T-helper 1 cell (primary cell): ENCODE measurements around the gene GAB2.

Experiments
- DNase-seq, 5 donors: peaks; one replicate each; pipeline ENCODE4 v3.0.0-alpha.2; 2012 to 2020

GAB2 gene

DNA sequence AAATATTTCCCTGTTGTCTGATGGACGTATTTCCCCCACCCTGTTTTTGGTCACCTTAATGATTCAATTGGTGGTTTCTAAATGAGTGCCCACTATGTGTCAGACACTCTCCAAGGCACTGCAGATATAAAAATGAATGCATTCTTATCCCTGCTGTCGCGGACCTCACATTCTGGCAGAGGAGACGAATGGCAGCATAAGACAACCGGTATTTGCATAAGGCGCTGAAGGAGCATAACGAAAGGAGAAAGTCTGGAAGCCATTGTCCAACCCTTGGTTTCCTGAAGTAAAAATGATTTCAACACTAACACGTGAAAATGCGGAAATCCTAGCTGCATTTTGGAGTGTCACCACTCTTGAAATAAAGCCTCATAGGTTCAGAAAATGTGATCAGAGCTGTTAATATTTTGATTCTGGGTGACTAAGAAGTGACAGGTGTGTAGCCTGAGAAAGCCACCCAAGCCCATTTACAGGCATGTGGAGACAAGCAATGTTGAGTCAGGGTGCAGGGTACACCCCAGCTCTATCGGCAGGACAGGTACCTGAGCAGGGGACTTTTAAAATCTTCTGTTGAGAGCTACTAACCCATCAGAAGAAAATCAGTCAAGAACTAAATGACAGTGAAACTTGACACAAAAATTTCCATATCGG is 10.1 kb upstream of the GAB2 start:
- peak in 1 of 5 donors; percentile 25 for DNase-seq

DNA sequence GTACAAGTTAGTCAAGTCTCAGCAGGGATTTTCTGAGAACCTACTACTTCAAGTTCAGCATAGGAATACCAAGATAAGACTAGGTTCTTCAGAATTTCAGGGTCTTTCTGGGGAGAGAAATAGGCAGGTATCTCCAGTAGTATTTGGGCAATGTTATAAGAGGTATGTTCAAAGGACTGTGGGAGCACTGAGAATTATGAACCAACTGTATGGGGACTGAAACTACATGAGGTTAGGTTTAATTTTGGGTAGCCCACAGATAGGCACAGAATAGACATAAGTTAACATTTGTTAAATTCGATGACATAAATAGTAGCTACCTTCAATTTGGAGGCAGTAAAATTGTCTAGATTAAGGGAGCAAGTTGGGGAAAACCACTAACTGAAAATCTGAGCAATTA is 9.2 kb upstream of the GAB2 start:
- DNase-seq, result no peak

DNA sequence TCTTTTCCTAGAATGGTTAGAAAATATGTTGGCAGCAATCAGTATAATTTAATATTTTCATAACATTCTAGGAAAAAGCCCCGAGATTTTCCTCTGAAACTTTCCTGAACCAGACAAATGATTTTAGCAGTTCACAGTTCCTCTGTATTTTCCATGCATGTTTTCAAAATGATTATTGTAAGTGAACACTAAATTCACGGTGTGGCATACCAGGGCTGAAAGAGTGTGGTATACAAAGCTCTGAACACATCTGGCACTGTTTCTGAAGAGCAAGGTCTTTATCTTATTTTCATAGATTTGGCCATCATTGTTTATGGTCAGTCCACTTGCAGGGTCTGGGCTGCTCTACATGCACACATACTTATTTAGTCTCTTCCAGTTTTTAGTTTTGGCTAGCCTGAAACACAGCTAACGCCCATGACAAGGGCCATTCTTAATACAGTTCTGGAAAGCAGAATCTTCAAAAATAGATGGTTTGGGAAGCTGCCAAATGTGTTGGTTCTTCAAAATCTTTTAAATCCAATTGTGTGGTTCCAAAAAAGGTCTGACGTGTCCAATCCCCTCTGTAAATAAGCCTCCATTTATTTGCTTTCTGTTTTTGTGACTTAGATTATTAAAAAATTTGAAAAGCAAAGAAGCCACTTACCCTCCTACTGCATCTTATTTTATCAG is 7.9 kb upstream of the GAB2 start:
- DNase-seq, result no peak

DNA sequence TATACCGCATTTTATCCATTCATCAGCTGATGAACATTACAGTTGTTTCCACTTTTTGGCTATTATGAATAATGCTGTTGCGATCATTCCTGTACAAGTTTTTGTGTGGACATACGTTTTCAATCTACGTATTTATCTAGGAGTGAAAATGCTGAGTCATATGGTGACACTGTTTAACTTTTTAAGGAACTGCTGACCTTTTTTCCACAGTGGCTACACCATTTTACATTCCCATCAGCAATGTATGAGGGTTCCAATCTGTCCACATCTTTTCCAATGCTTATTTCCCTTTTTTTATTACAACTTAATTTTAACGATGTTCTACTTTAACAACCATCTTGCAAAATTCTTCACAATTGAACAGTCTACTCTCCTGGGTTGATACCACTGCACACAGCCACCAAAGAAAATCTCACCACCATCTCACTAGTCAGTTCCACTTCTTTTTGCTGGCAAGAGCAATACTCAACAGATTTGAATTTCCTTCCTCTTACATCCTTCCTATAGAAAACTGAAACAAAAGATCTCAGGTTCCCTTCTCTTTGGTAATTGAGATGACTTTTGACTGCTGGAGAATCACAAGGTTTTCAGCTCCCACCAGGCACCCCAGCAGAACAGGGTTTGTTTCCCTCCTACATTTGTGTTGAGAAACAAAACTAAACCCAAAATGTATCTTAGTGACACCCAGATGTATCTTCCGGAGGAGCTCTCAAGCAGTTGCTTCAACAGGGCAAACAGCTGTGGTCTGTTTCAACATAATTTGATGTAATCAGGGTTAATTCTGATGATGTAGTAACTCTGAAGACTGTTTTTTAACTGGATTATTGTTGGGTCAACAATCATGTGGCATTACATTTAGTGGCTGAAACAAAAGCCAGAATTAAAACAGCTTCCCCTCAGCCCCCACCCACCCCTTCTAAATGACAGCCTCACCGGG is 7.0 kb upstream of the GAB2 start:
- DNase-seq, result peak in 1 of 5 donors; percentile 62

DNA sequence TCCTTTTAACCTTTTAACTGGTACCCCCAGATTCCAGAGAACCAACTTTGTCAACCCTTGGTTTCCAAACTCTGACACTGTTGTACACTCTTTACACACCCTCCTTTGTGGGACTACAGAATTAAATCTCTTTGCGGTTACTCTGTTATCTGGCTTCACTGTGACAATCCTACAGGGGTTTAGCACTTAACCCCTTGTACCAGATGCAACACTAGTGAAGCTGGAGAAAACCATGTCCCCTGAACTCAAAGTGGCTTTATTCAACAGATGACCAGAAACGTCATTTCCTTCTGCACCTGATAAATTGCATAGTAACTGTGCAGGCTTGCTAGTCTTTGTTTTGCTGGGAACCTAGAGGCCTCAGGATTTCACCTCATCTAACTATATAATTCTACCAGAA is 5.6 kb upstream of the GAB2 start:
- DNase-seq, result no peak

DNA sequence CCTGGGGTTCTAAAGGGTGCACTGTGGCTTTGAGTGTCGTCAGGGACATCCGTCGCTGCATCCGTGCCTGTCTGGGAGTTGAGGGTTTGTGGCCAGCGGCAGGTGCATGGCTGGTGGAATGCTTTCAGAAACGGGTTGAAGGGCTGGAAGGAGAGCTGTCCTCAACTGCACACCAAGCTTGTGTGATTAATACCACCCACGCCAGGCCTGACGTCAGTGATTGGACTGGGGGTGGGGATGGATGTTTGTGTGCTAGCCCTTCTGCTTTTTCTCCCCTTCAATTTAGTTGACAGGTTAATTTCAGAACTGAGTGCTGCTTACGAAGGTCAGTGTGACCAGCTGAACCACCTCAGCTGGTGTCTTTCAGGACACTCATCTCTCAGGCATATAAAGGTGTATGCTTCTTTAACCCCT is 3.2 kb upstream of the GAB2 start:
- peak in 1 of 5 donors; percentile 51 for DNase-seq

DNA sequence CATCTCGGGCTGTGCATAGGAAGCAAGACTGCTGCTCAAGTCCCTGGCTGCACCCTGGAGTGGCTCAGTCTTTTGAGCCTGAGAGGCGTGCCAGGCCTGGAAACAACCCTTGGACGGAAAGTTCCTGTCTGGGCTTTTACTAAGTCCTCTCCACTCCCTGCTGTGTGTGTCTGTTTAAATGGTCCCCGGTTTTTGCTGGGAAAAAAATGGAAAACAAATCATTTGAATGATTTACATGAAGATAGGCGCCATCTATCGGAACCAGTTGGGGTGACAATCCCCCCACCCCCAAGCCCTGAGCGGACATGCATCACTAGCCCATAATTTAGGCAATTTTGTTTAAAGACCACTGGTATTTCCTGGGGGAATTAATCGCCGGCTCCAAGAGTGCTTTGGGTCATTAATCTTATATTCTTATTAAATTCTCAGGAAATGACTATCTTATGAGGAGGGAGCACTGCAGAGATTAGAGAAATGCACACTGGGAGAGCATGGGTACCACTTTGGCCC is 2.7 kb upstream of the GAB2 start:
- peak in 3 of 5 donors; percentile 20 to 54 (median 45) for DNase-seq

DNA sequence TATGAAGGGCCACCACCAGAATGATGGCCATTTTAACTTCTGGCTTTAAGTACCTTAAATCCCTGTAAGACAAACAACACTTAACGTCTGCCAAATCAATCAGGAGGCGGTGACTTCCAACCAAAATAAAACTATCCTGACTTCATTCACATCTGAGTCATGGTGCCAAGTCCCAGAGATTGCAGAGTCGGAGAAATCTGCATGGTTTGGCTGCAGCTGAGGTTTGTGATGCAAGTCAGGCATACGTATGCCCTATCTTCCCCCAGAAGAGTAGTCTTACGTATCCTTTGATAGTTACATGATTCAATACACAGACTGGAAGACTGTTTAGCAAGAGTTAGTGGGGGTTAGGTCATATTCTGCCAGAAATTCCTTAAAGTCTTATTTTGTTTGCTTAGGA is 1.7 kb upstream of the GAB2 start:
- no peak for DNase-seq

DNA sequence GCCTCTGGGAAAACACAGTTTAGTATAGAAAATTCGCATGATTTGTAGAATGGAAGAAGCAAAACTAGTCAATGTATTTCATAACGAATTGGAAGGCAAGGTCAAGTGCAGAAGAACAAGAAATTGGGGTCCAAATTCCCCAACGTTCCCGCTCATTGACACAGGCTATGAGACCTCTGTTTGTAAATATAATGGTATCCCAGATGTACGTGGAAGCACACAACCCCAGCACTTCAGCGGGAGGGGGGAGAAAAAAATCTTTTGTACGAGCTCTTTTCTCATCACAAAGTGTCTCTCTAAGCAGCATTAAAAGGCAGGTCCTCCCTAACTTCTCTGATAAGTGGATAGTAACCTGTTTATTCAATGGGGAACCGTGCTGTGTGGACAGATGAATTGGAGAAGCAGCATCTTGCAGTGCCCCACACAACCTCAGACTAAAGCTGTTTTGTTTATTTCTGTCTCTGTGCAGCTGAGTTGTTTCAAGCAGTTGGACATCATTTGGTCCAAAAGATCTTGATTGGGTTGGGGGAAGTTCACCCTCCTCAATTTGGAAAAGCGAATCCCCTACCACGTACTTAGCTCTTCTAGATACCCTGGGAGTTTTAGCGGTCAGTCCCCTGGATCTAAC is 1.1 kb upstream of the GAB2 start:
- no peak for DNase-seq

DNA sequence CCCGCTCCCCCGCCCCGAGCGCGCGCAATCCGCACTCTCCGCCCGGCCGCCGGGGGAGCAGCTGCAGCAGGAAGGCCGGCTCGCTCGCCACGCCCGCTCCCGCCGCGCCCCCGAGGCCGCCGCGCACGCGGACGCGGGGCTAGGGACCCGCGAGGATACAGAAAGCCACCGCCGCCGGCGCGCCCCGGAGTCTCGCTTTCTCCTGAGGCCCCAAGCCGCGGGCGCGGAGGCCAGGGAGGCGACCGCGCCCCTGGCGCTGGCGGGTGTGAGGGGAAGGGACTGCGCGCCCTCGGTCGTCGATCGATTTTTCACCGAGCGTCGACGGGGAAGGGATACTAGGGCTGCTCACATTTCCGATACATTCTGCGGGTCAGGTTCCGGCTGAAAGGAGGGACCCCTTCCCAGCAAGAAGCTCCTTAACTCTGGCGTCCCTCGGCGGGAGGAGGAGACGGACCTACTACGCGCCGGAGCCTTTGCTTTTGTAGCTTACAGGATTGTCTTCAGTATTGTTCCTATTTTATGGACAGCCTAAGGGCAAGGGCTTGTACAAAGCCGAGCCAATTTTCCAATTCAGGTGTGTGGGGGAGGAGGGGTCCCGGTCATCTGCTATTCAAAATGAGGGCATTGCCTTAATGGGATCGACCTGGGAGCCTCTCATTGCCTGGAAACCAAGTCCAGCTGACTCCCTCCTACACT is 416 bp upstream of the GAB2 start:
- peak; percentile 61 to 78 (median 67) for DNase-seq

DNA sequence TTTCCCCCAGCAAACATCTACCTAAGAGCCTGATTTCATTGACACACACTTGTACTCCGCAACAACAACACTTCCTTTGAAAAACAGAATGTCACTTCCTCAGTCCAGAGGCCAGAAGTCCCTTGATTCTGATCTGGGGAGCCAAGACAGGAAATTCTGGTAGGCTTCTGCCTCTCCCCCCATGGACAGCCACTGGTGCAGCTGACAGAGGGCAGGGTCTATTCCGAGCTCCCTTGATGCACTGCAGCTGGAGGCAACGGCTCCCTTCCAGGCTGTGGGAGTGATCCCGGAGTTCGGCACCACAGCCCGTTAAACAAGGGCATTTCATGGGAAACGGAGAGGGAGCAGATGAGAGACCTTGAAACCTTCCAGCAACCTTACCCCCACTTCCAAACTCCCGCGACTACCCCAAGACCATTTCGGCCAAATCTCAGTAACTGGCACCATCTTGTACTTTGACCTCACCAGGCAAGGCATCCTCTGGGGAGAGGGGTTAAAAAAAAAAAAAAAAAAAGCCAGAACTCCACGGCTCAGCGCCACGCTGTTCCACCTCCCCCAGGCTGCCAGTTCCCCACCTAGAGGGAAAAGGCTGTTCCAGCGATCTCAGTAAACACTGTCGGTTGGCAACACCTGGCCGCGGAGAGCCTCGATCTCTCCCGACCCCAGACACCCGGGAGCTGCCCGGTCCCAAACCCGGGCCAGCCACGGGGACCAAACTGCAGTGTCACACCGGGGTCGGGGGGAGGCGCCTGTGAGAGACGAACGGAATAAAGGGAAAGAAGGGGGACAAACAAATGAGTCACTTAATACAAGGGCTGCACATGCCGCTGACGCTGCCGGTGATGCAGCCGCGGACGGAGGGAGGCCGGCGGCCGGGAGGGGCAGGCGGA is 1.1 kb downstream of the GAB2 start:
- DNase-seq, result peak; percentile 43 to 83 (median 60)

DNA sequence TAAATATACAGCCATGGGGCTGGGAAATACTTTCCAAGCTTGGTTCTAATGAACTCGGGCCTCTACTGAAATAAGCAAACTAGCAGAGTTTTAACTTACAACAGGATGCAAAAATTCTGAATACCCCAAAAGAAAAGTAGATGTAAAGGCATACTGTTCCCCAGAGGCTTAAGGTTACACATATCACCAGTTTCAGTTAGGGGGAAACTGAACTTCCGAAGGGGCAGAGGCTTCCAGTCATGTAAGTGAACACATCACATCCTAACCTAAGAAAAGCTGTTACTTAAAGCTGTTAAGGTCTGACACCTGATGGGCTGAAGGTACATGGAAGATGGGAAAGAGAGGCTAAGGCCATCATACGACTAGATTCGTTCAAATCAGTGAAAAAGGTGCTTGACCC is 2.3 kb downstream of the GAB2 start:
- DNase-seq, result no peak

DNA sequence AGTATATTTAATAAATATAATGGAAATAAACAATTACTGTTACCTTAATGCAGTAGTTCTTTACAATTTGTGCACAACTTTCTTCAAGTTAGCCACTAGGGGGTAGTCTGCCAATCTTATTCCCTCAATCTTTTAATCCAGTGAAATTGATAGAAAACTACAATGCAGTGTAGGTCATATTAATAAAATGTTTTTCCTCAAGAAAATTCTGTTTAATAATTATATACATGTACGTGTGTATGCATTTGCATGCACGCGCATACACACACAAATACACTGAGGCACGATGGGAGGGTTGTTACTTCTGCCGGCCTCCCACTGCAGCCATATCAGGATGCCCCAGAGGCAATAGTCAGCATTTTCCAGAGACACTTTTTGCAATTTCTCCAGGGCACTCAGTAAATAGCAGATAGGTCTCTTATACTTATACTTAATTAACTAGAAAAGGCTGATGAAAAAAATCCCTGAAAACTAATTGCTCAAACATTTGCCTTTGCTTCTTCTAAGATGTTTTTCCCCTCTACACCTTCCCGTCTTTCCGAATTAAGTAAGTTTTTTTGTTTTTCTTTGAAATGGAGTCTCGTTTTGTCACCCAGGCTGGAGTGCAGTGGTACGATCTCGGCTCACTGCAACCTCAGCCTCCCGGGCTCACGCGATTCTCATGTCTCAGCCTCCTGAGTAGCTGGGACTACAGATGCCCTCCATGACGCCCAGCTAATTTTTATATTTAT is 3.1 kb downstream of the GAB2 start:
- DNase-seq, result no peak

DNA sequence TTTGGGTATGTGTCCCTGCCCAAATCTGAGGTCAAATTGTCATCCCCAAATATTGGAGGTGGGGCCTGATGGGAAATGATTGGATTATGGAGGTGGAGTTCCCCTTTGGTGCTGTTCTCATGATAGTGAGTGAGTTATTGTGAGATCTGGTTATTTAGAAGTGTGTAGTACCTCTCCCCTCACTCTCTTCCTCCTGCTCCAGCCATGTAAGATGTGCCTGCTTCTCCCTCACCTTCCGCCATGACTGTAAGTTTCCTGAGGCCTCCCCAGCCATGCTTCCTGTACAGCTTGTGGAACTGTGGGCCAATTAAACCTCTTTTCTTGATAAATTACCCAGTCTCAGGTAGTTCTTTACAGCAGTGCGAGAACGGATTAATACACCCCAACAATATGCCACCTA is 9.0 kb downstream of the GAB2 start:
- no peak for DNase-seq

DNA sequence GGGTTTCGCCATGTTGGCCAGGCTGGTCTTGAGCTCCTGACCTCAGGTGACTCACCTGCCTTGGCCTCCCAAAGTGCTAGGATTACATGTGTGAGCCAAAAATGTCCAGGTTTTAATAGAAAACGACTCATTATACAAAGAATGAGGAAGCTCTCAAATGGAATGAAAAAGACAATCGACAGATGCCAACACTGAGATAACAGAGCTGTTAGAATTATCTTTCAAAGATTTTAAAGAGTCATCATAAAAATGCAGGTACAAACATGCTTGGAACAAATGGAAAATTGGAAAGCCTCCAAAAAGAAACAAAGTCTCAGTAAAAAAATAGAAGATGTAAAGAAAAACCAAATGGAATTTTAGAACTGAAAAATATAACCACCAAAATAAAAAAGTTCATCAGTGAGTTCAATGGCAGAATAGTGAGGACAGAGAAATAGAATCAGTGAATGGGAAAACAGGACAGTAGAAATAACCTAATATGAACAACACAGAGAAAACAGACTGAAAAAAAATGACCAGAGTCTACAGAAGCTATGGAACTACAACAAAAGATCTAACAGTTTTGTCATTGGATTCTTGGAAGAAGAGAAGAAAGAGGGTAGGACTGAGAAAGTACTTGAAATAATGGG is 10.9 kb downstream of the GAB2 start:
- no peak for DNase-seq

DNA sequence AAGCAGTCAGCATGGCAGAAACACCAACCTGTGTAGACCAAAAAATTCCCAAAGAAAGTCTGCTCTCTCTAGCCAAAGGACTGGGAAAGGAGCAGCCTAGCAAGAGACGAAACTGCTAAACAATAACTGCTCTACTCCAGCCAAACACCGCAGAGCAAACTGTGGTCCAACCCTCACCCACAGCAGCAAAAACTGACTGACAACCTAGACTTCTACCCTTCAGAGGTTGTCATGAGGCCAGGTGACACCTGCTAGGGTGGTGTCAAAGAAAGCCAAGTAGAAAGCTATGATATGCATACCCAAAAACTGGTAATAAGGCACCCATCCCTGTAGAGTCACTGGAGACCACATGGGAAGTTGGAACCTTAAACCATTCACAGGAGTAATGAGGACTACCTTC is 11.8 kb downstream of the GAB2 start:
- DNase-seq, result no peak

DNA sequence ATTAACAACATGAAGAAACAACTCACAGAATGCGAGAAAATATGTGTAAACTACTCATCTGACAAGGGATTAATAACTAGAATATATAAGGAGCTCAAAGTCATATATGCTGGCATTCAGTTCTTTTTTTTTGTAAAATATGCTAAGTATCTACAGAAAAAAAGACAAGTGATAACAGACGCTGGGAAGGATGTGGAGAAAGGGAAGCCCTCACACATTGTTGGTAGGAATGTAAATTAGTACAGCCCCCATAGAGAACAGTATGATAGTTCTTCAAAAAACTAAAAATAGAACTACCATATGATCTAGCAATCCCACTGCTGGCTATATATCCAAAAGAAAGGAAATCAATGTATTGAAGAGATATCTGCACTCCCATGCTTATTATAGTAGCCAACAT is 13.8 kb downstream of the GAB2 start:
- DNase-seq, result no peak

DNA sequence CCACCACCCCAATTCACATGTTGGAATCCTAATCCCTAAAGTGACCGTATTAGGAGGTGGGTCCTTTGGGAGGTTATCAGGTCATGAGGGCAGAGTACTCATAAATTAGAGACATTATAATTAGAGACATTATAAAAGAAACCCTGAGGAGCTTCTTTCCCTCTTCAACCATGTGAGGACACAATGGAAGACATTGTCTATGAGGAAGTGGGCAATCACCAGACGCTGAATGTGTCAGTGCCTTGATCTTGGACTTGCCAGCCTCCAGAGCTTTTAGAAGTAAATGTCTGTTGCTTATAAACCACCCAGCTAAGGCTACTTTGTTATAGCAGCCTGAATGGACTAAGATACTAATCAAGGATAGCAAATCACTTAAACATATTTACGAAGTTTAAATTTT is 14.8 kb downstream of the GAB2 start:
- no peak for DNase-seq

DNA sequence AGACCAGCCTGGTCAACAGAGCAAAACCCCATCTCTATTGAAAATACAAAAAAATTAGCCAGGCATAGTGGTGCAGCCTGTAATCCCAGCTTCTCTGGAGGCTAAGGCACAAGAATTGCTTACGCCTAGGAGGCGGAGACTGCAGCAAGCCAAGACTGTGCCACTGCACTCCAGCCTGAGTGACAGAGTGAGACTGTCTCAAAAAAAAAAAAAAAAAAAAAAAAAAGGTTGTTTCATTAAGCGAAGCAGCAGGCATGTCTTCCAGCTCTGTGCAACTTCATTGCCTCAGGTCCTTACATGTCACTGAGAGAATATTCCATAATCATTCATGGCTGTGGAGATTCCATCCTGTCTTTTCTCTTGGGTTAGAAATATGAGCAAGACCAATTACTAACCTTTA is 16.9 kb downstream of the GAB2 start:
- DNase-seq, result no peak

DNA sequence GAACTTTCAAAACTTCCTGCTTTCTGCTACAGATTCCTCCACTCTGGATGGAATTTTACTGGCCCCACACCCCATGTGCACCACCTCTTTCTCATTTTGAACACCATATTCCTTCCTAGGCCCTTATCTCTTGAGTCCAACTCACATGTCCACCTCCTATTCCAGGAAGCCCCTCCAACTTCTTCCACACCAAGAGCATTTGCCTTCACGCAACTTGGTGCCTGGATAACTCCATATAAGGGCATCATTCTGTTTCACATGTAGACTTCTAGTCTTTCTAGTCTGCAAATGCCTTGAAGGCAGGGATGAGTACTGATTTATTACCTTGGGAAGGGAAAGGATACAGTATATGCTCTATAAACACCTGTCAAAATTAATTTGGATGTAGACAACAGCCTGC is 17.5 kb downstream of the GAB2 start:
- DNase-seq, result no peak
